ENCODE results near the gene IL22.

IL22 gene
- long read RNA-seq = 0 reads

GRCh38 chr12:68253504-68253903 lies at the start of gene IL22:
Gene IL22 (minus strand): TSS chr12:68253604. CDS start chr12:68253448, 156 bp downstream.
- Histone ChIP-seq H3K4me3 (replicated peaks; ENCODE audit: insufficient read depth, low read length) (no peak within 1 kb of the TSS), H3K27ac (replicated peaks) (no peak within 1 kb of the TSS), H3K27me3 (ENCODE audit: insufficient read depth, poor library complexity, severe bottlenecking) (no peaks in the 10 kb centered on the region)
- no peak for DNase-seq (ENCODE audit: low read depth in 1 of 2, low spot score in 1 of 2)
- TF ChIP-seq CTCF (IDR thresholded peaks at IDR 0.05; ENCODE audit: insufficient read depth, low read length) = no peak

GRCh38 chr12:68297929-68298328 lies 44.5 kb upstream of the IL22 start:
- no peak overlapping the region for H3K4me3 ChIP-seq (replicated peaks; ENCODE audit: insufficient read depth, low read length)
- TF ChIP-seq SPI1 (IDR thresholded peaks at IDR 0.05; ENCODE audit: borderline replicate concordance, low read depth) (no peak), GABPA (IDR thresholded peaks at IDR 0.05; ENCODE audit: low read depth) (no peak), CTCF (IDR thresholded peaks at IDR 0.05; ENCODE audit: insufficient read depth, low read length) (no peak), REST (IDR thresholded peaks at IDR 0.05; ENCODE audit: insufficient replicate concordance, low read depth) (no peak), POLR2AphosphoS5 (IDR thresholded peaks at IDR 0.05; ENCODE audit: low read depth) (no peak)

GRCh38 chr12:68294251-68294650 lies 40.8 kb upstream of the IL22 start:
- TF ChIP-seq SPI1 (IDR thresholded peaks at IDR 0.05; ENCODE audit: borderline replicate concordance, low read depth) (no peak), GABPA (IDR thresholded peaks at IDR 0.05; ENCODE audit: low read depth) (no peak), CTCF (IDR thresholded peaks at IDR 0.05; ENCODE audit: insufficient read depth, low read length) (no peak), REST (IDR thresholded peaks at IDR 0.05; ENCODE audit: insufficient replicate concordance, low read depth) (no peak), POLR2AphosphoS5 (IDR thresholded peaks at IDR 0.05; ENCODE audit: low read depth) (no peak)
- Histone ChIP-seq H3K27ac (replicated peaks) (no peak overlapping the region), H3K27me3 (ENCODE audit: insufficient read depth, poor library complexity, severe bottlenecking) (no peaks in the 10 kb centered on the region), H3K4me3 (replicated peaks; ENCODE audit: insufficient read depth, low read length) (no peak overlapping the region)
- DNase-seq (ENCODE audit: low read depth in 1 of 2, low spot score in 1 of 2) = no peak

More at GRCh38 chr12:68297929-68298328, 44.5 kb upstream of the IL22 start:
- no peaks in the 10 kb centered on the region for H3K27me3 ChIP-seq (ENCODE audit: insufficient read depth, poor library complexity, severe bottlenecking)
- H3K27ac ChIP-seq (replicated peaks) = no peak overlapping the region
- DNase-seq (ENCODE audit: low read depth in 1 of 2, low spot score in 1 of 2) = no peak

- TF ChIP-seq GABPA (IDR thresholded peaks at IDR 0.05; ENCODE audit: low read depth) (no peak), REST (IDR thresholded peaks at IDR 0.05; ENCODE audit: insufficient replicate concordance, low read depth) (no peak), POLR2AphosphoS5 (IDR thresholded peaks at IDR 0.05; ENCODE audit: low read depth) (no peak), SPI1 (IDR thresholded peaks at IDR 0.05; ENCODE audit: borderline replicate concordance, low read depth) (no peak), CTCF (IDR thresholded peaks at IDR 0.05; ENCODE audit: insufficient read depth, low read length) (no peak)
- Histone ChIP-seq H3K27me3 (ENCODE audit: insufficient read depth, poor library complexity, severe bottlenecking) (no peaks in the 10 kb centered on the region), H3K4me3 (replicated peaks; ENCODE audit: insufficient read depth, low read length) (no peak overlapping the region), H3K27ac (replicated peaks) (no peak overlapping the region)
- DNase-seq (ENCODE audit: low read depth in 1 of 2, low spot score in 1 of 2) = no peak
These were observed 39.9 kb upstream of the IL22 start for GRCh38 chr12:68293347-68293746.

Measured in HL-60 (cell line).